SW 1271 (cell line): ENCODE results near the gene AADACL2.

Experiments used
- DNase-seq, 2 experiments: peaks; one replicate each; lab custom pipeline; 2025; lab: John Stamatoyannopoulos, UW

Gene AADACL2

DNA sequence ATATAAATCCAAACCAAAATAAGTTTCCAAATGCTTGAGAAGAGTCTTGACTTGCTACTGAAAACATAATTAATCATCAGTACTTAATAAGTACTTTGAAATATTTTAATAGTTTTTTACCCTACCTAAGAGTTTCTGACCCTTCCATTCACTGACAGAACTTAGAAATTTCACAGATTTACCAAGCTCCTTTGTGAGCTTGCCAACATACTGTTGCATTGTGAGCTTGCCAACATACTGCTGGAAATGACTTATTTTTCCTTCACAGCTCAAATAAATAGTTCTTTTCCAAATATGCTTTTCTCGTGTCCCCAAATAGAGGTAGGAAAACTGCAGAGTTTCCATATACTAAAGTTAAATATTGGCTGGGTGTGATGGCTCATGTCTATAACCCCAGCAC lies 70.5 kb downstream of the AADACL2 start:
- no peak for DNase-seq

DNA sequence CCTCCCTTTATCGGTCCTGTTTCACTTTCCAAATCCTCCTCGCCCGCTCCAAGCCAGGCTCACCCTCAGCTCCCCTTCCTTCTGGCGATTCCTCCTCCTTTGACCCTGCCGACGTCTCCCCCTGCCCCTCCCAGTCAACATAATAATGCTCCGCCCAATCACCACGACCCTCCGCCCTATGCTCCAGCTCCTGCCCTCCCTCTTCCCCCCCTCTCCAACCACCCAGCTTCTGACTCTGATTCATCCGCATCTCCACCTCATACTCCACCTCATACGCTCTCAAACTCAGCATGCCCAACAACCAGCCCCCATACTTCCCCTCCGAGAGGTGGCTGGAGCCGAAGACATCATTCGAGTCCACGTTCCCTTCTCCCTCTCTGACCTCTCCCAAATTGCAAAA lies 73.1 kb downstream of the AADACL2 start:
- no peak for DNase-seq
